RWPE2 (cell line): ENCODE data around the gene NAALADL2.

ENCODE experiments used
- ATAC-seq: fragments of 200-7000 bp; cut with Tn5 transposase; 3 replicates; pipeline ENCODE4 v1.9.1; 2021; ENCODE audit warnings: low read depth
- DNase-seq: peaks from one replicate; pipeline ENCODE4 v3.0.0-alpha.2; 2020; ENCODE audit warnings: low spot score
- H3K27ac ChIP-seq: fragments of 450-650 bp; 2 replicates; pipeline ENCODE4 v1.5.1; 2017; ENCODE audit warnings: mild to moderate bottlenecking; ENCODE audit not compliant: poor library complexity, severe bottlenecking
- H3K27me3 ChIP-seq: fragments of 250-450 bp; sonication (Bioruptor Pico); 2 replicates; pipeline ENCODE4 v1.5.1; 2021; ENCODE audit warnings: mild to moderate bottlenecking, moderate library complexity; ENCODE audit not compliant: insufficient read depth, poor library complexity, severe bottlenecking
- H3K36me3 ChIP-seq: fragments of 250-450 bp; sonication (Bioruptor Pico); 2 replicates; pipeline ENCODE4 v1.5.1; 2020; ENCODE audit warnings: low read depth, mild to moderate bottlenecking, moderate library complexity
- H3K4me1 ChIP-seq: fragments of 250-450 bp; sonication (Bioruptor Pico); 2 replicates; pipeline ENCODE4 v1.5.1; 2021; ENCODE audit warnings: mild to moderate bottlenecking, moderate library complexity; ENCODE audit not compliant: insufficient read depth, poor library complexity, severe bottlenecking
- H3K4me3 ChIP-seq: fragments of 250-450 bp; sonication (Bioruptor Pico); 2 replicates; pipeline ENCODE4 v1.5.1; 2021; ENCODE audit warnings: mild to moderate bottlenecking, moderate library complexity; ENCODE audit not compliant: severe bottlenecking
- H3K9me3 ChIP-seq: fragments of 250-450 bp; sonication (Bioruptor Pico); 2 replicates; pipeline ENCODE4 v1.5.1; 2021; ENCODE audit warnings: mild to moderate bottlenecking, moderate library complexity; ENCODE audit not compliant: severe bottlenecking
- TF ChIP-seq, protein P1 (sequence below): fragments of 450-650 bp; IDR thresholded peaks from one replicate; pipeline ENCODE4 v1.5.1; 2017; ENCODE audit warnings: mild to moderate bottlenecking, moderate library complexity; ENCODE audit not compliant: poor library complexity, severe bottlenecking

Gene NAALADL2

DNA sequence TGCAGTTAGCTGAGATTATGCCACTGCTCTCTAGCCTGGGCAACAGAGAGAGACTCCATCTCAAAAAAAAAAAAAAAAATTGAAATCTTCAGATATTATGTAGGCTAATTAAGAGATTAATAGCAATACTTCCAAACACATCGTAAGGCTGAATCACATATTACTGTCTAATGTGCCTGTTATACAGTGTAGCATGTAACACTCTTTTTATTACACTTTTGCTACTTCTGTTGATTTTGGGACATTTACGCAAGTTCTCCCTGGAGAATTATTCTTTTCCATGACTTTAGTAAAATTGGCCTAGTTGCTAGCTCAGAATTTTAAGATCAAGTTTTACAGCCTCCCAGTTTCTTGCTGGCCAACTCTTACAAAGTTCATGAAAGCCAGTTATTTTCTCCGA is 605.2 kb downstream of the NAALADL2 start:
- no peak for DNase-seq

DNA sequence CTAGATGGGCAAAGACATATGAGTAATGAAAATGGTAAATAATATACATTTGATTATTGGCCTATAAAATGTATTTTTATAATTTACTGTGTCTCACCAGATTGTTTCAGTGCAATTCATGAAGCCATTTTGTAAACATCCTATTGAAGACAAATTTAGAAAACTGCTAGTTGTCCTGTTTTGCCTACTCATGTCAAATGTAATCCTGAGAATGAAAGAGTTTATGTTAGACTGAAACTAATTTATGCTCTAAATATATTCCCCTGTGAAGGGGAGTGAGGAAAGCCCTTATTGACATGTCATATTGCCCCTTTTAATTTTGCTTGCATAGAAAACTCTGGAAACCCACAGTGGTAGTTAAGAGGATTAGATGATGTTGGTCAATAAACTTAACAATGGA is 610.0 kb downstream of the NAALADL2 start:
- no peak for DNase-seq
- H3K27me3 ChIP-seq = no peaks in the 10 kb centered on the region
- H3K4me3 ChIP-seq = no peak overlapping the region
- ATAC-seq = no peak
- H3K36me3 ChIP-seq = no peaks in the 10 kb centered on the region
- no peaks in the 10 kb centered on the region for H3K4me1 ChIP-seq
- H3K9me3 ChIP-seq = no peaks in the 10 kb centered on the region
- no peak overlapping the region for H3K27ac ChIP-seq
- TF ChIP-seq, protein P1, sequence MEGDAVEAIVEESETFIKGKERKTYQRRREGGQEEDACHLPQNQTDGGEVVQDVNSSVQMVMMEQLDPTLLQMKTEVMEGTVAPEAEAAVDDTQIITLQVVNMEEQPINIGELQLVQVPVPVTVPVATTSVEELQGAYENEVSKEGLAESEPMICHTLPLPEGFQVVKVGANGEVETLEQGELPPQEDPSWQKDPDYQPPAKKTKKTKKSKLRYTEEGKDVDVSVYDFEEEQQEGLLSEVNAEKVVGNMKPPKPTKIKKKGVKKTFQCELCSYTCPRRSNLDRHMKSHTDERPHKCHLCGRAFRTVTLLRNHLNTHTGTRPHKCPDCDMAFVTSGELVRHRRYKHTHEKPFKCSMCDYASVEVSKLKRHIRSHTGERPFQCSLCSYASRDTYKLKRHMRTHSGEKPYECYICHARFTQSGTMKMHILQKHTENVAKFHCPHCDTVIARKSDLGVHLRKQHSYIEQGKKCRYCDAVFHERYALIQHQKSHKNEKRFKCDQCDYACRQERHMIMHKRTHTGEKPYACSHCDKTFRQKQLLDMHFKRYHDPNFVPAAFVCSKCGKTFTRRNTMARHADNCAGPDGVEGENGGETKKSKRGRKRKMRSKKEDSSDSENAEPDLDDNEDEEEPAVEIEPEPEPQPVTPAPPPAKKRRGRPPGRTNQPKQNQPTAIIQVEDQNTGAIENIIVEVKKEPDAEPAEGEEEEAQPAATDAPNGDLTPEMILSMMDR = no peak

More for the DNA sequence above, 605.2 kb downstream of the NAALADL2 start:
- no peak overlapping the region for H3K27ac ChIP-seq
- no peak overlapping the region for H3K4me3 ChIP-seq
- TF ChIP-seq, protein P1 = no peak
- no peaks in the 10 kb centered on the region for H3K27me3 ChIP-seq
- H3K9me3 ChIP-seq = no peaks in the 10 kb centered on the region
- no peaks in the 10 kb centered on the region for H3K36me3 ChIP-seq
- no peak for ATAC-seq
- H3K4me1 ChIP-seq = no peaks in the 10 kb centered on the region

DNA sequence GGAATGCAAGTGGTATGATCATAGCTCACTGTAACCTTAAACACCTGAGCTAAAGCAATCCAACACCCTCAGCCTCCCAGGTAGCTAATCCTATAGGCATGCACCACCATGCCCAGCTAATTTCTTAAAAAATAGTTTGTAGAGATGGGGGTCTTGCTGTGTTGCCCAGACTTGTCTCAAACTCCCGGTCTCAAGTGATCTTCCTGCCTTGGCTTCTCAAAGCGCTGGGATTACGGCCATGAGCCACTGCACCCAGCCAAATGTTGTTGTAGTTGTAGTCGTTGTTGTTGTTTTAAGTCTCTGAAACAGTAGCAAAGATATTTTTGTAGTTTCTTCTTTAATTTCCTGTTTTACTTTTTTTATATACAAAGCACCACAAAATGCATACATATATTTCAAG is 616.6 kb downstream of the NAALADL2 start:
- no peak for DNase-seq
- no peak for ATAC-seq
- H3K9me3 ChIP-seq = no peaks in the 10 kb centered on the region
- H3K36me3 ChIP-seq = no peaks in the 10 kb centered on the region
- H3K27me3 ChIP-seq = no peaks in the 10 kb centered on the region
- H3K4me3 ChIP-seq = no peak overlapping the region
- H3K27ac ChIP-seq = no peak overlapping the region
- H3K4me1 ChIP-seq = no peaks in the 10 kb centered on the region
- TF ChIP-seq, protein P1 = no peak

DNA sequence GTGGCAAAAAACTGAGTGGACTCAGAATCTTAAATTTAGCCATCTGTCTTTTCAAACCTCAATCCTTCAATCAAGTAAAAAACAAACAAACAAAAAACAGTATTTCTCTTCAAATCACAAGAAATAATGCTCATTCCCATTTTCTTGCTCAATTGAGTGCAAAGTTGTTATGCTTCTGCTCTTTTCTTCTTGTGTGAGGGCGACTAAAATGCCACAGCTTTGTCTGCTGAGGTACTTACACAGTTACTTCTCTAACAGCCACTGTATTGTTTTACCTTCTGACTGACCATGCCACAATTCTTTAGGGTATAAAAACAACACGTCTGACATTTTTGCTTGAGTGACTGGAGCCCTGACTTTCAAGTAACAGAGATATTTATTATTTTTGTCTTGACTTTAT is 617.4 kb downstream of the NAALADL2 start:
- H3K4me3 ChIP-seq = no peak overlapping the region
- no peaks in the 10 kb centered on the region for H3K27me3 ChIP-seq
- ATAC-seq (no peak), DNase-seq (no peak)
- no peaks in the 10 kb centered on the region for H3K4me1 ChIP-seq
- no peak overlapping the region for H3K27ac ChIP-seq
- TF ChIP-seq, protein P1 = no peak
- H3K36me3 ChIP-seq = no peaks in the 10 kb centered on the region
- no peaks in the 10 kb centered on the region for H3K9me3 ChIP-seq

GRCh38 chr3:175477651-175478224 is 618.6 kb downstream of the NAALADL2 start:
- ATAC-seq (no peak), DNase-seq (no peak)
- Histone ChIP-seq H3K36me3 (no peaks in the 10 kb centered on the region), H3K4me3 (no peak overlapping the region), H3K9me3 (no peaks in the 10 kb centered on the region), H3K27me3 (no peaks in the 10 kb centered on the region), H3K4me1 (no peaks in the 10 kb centered on the region), H3K27ac (no peak overlapping the region)
- TF ChIP-seq, protein P1 = no peak
